Measurements from ENCODE around the gene SYNPR. TPM values are rescaled to one million over a fixed set of nuclear protein-coding genes. Genes with fewer than 3 reads are reported as not detected.

Gene SYNPR
- total RNA-seq, 4 donors from 2014 or later = 0.11 to 0.63 (median 0.13) TPM; not detected in 1

GRCh38 chr3:63482341-63482740 lies 204.2 kb downstream of the SYNPR start:
- no peaks in the 10 kb centered on the region for H3K9me3 ChIP-seq
- 85 to 86% methylated on average over 2 of the region's 2 CpGs for WGBS, 2 donors

GRCh38 chr3:63492464-63492863 lies 214.4 kb downstream of the SYNPR start:
- no peak for DNase-seq
- no peaks in the 10 kb centered on the region for H3K36me3 ChIP-seq
- H3K4me3 ChIP-seq (replicated peaks in 1 of 3) = no peak overlapping the region
- H3K27ac ChIP-seq = no peak overlapping the region
- TF ChIP-seq CTCF (IDR thresholded peaks at IDR 0.05) (no peak), POLR2A (IDR thresholded peaks at IDR 0.05) (no peak)
- H3K4me1 ChIP-seq = no peaks in the 10 kb centered on the region
- H3K27me3 ChIP-seq = no peaks in the 10 kb centered on the region
- 28 to 40% methylated on average over 2 of the region's 2 CpGs for WGBS, 2 donors
- H3K9me3 ChIP-seq = no peaks in the 10 kb centered on the region
- intact Hi-C loops (cut with DNase I) = no loop called here

More at GRCh38 chr3:63482341-63482740, 204.2 kb downstream of the SYNPR start:
- Histone ChIP-seq H3K4me1 (no peaks in the 10 kb centered on the region), H3K36me3 (no peaks in the 10 kb centered on the region), H3K27me3 (no peaks in the 10 kb centered on the region), H3K4me3 (replicated peaks in 1 of 3) (no peak overlapping the region), H3K27ac (no peak overlapping the region)
- DNase-seq = no peak
- TF ChIP-seq CTCF (IDR thresholded peaks at IDR 0.05) = no peak
- no peak for TF ChIP-seq POLR2A (IDR thresholded peaks at IDR 0.05)
- intact Hi-C loops (cut with DNase I) = no loop called here

GRCh38 chr3:63493101-63493500 lies 215.0 kb downstream of the SYNPR start:
- Histone ChIP-seq H3K27me3 (no peaks in the 10 kb centered on the region), H3K36me3 (no peaks in the 10 kb centered on the region), H3K4me3 (replicated peaks in 1 of 3) (no peak overlapping the region), H3K9me3 (no peaks in the 10 kb centered on the region), H3K4me1 (no peaks in the 10 kb centered on the region), H3K27ac (no peak overlapping the region)
- no peak for DNase-seq
- intact Hi-C loops (cut with DNase I) = no loop called here
- TF ChIP-seq CTCF (IDR thresholded peaks at IDR 0.05) (no peak), POLR2A (IDR thresholded peaks at IDR 0.05) (no peak)
- WGBS, 2 donors = 72 to 74% methylated on average over 3 of the region's 3 CpGs

- no peak for DNase-seq
- Histone ChIP-seq H3K36me3 (no peaks in the 10 kb centered on the region), H3K9me3 (no peaks in the 10 kb centered on the region), H3K27ac (no peak overlapping the region), H3K4me3 (replicated peaks in 1 of 3) (no peak overlapping the region), H3K27me3 (no peaks in the 10 kb centered on the region), H3K4me1 (no peaks in the 10 kb centered on the region)
- WGBS, 2 donors = 100% methylated on average over 1 of the region's 1 CpG
- TF ChIP-seq POLR2A (IDR thresholded peaks at IDR 0.05) (no peak), CTCF (IDR thresholded peaks at IDR 0.05) (no peak)
- intact Hi-C loops (cut with DNase I) = no loop called here
These were observed 216.5 kb downstream of the SYNPR start for GRCh38 chr3:63494646-63495045.

- no peak for TF ChIP-seq CTCF (IDR thresholded peaks at IDR 0.05)
- TF ChIP-seq POLR2A (IDR thresholded peaks at IDR 0.05) = no peak
- Histone ChIP-seq H3K9me3 (no peaks in the 10 kb centered on the region), H3K36me3 (no peaks in the 10 kb centered on the region), H3K27ac (no peak overlapping the region), H3K27me3 (no peaks in the 10 kb centered on the region), H3K4me1 (no peaks in the 10 kb centered on the region), H3K4me3 (replicated peaks in 1 of 3) (no peak overlapping the region)
- WGBS, 2 donors = 84 to 91% methylated on average over 2 of the region's 2 CpGs
- intact Hi-C loops (cut with DNase I) = no loop called here
- DNase-seq = no peak
These were observed 219.5 kb downstream of the SYNPR start for GRCh38 chr3:63497641-63498040.
